ENCODE results near the gene SHLD2.
"Not testable (repeated sequence)": the region's sequence is repeated elsewhere in the genome, so short reads cannot be mapped to it uniquely, and the experiment has no call there.

- TF ChIP-seq CTCF (conservative IDR thresholded peaks at IDR 0.05; ENCODE audit: low read length); EZH2phosphoT487 (IDR thresholded peaks at IDR 0.05; ENCODE audit: borderline replicate concordance): not testable (repeated sequence)
These were observed 133.2 kb downstream of the SHLD2 start for GRCh38 chr10:87228247-87228646.
